GM21423 (cell line): Measurements from ENCODE around the gene FILIP1L.

Experiments used
- ATAC-seq: cut with Tn5 transposase; IDR thresholded peaks from one replicate; pipeline ENCODE4 v1.9.1; 2021; ENCODE audit warnings: mild to moderate bottlenecking, moderate library complexity; ENCODE audit not compliant: unreplicated experiment

FILIP1L gene

DNA sequence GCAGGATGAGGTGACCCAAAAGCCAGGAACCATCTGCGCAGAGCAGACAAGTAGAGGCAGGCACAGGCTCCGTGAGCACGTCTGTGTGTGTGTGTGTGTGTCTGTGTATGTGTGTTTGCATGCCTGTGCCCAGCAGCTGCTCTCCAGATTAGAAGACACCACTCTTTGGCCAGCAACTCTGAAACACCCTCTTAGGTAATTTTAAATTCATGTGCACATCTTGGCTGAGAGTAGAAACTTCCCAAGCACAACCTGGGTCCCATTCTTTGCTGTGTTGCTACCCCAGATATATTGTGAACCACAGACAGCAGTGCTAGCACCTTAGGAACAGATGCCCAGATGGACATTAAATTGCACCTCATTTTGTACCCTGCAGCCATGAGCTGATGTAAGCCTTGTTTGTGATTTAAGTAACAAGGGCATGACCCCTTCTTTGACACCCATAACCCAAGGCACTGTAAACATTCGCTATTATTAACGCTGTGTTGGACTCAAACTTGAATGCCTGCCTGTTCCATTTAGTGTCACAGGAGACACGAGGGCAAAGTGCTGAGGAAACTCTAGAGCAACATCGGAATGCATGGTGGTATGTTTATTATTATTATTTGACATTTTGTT lies at the start of gene FILIP1L:
Gene FILIP1L (minus strand): TSS at position 89 of the 618 bp plus-strand sequence.
- no peak for ATAC-seq

DNA sequence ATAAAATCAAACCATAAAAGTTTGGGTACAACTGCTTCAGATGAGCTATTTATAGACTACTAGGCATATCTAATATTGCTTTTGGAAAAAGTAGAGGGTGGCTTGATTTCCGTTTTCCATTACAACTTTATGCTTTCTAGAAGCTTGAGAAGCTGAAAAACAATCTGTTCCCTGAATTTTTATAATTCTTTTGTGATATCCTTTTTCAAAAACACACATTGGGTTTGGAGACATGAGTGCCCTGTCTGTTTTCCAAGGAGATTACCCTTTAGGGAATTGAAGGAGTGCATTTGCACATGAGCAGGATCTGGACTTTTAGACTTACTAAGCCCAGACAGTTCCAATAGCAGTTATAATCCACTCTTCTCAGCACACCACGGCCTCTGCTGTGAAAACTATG lies 49.5 kb upstream of the FILIP1L start:
- no peak for ATAC-seq

DNA sequence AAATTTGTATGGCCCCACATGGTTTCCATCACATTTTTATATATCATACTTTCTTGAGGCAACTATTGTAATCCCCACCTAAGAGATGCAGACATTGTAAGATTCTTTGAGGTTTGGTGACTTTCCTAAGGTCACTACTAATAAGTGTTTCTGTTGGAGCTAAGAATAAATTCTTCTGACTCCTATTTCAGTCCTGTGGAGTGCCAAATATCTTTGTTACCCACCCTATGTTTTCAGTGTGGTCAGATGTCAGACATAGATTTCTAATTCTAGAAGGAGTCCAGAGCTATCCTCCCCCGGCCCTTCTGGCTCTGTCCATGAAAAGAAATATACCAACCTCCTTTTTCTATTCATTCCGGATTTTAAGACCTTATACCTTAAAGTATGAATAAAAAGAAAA lies 46.2 kb upstream of the FILIP1L start:
- ATAC-seq, result no peak

DNA sequence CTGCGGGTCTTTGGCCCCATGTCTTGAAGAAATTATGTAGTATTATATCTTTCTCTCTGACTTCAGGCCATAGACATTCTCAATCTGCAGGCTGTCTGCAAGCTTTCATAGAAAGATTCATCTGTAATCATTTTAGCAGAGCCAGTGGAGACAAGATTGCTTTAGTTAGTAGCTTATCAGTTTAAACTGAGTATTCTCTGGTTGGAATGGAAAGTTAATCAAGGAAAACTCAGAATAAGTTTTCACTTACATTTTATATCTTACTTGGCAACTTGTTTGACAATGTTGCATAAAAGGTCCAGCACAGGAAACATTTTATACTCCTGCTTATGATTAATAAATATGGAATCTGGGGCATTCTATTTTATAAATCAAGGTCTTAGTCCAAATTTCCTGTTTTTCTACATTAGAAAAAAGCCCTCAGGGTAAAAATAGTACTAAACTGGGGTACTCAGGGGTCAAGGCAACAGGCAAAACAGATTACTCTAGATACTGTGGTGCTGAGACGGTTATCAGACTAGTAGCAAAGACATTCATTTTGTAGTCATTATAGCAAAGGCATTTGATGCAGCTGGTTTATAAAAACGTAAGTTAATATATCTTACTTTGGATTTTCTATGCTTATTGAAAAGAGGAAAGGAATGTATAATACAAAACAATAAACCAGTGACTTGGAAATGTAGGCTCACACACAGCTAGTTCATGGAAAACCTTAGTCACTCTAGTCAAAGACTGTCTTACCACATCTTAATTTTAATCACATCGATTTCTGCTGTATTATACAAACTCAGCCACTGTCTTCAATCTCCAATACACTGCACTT lies 45.2 kb upstream of the FILIP1L start:
- no peak for ATAC-seq

DNA sequence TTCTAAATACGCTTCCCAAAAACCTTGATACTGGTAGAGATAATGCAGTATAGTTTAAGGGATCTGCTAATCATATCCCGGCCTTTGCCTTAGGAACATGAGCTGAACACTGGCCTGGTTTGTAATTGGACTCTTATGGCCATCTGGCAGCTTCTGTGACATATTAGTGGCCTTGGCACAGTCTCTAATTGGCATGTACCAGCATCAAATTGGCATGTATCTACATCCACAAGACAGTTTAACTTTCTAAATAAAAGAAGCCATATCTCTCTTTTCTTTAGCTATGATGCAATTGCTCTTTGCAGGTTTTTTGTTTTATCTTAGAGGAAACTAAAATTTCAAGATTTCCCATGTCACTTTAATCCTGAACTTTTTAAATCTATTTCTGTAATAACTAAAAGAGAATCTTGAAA lies 44.6 kb upstream of the FILIP1L start:
- no peak for ATAC-seq

DNA sequence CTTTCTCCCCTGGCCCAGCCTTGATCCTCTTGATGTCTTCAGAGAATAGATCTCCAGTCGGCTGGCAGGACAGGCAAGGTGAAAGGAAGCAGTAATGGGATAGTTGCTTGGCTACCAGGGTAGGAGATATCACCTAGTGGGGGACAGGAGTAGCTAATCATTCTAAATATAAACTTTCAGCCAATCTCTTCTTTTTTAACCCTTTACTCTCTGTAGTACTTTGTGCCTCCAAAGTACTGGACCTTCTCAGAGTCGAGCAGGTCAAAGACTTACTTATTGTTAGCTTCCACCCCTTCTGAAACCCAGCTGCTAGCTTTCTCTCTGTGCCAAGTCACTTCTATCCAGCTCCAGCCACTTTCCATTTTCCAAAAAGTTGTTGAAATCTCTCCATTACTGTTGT lies 43.4 kb upstream of the FILIP1L start:
- ATAC-seq, result no peak

DNA sequence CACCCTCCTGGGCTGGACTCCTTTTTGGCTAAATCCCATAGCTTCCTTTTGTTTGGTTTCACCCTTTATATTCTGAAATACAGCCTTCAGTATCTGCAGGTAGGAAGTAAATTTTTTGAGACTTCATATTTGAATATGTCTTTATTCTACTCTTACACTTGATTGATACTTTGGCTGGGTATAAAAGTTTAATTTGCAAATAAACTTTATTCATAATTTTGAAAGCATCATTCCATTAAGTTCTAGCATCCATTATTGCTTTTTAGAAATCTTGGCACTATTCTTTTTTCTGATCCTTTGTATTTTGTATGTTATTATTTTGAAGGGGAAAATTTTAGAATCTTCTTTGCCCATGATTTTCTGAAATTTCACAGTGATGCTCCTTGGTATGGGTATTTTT lies 41.3 kb upstream of the FILIP1L start:
- no peak for ATAC-seq

DNA sequence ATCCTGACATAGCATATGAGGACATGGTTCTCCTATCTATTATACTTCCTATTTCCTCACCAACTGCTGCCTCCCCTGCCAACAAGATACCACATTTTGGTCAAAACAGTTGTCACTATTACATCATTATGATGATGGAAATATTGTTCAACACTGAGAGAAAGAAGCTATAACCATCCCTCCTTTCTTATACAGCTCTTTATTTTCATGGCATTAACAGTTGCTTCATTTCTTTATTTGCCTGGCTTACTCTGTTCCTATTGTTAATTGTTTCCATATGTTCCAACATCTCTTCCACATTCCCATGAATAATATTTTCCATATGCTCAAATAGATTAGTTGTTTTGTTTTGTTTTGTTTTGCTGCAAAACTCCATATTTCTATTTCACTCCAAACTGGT lies 40.8 kb upstream of the FILIP1L start:
- ATAC-seq, result no peak

DNA sequence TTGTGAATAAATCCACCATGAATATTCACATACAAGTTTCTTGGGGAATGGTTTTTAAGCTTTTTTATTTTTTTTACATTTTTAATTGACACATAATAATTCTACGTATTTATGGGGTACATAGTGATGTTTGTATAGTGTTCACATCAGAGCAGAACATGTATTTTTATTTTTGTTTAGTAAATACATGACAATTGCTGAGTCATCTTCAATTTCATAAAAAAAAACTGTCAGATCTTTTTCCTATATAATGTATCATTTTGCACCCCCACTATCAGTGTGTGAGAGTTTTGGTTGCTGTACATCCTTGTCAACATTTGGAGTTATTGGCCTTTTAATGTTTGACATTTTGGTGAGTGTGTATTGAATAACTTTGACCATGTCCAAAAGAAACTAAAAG lies 39.9 kb upstream of the FILIP1L start:
- no peak for ATAC-seq

DNA sequence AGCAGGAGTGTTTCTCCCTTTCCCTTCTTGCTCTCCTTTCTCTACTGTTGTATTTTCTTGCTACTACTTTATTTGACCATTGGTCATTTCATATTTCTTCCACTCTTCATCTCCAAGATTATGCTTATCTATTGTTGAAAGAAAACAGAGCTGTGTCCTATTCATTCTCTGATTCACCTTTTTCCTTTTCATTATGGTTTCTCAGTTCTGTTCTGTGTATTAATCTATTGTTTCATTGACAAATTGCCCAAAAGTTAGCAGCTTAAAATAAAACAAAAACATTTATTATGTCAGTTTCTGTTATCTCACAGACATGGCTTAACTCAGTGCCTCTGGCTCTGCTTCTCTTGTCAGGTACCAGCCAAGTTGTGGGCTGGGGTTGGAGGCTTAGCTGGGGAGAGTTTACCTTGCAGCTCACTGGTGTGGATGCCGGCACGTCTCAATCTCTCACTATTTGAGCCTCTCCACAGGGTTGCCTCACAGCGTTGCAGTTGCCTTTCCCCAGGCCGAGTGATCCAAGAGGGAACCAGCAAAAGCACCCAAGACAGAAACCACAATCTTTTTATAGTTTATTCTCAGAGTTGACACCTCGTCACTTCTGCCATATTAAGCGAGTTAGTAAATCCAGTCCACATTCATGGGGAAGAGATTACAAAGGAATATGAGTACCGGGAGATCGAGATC lies 36.9 kb upstream of the FILIP1L start:
- ATAC-seq, result no peak

DNA sequence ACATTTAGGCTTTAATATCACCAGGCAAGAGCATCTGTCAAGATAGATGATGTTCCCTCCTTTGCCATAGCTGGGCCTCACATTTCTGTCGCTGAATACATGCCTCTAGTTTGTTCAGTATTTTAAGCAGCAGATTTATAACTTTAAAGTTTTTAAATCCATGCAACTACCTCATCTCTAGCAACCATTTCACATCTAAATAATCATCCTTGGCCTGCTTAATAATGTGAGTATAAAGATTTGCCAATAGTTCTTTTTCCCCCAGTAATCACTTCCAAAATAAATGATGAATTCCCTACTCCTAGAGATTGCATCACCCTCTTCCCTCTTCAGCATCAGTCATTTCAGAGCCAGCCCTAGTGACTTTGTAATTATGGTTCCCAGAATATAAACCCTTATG lies 36.2 kb upstream of the FILIP1L start:
- no peak for ATAC-seq

DNA sequence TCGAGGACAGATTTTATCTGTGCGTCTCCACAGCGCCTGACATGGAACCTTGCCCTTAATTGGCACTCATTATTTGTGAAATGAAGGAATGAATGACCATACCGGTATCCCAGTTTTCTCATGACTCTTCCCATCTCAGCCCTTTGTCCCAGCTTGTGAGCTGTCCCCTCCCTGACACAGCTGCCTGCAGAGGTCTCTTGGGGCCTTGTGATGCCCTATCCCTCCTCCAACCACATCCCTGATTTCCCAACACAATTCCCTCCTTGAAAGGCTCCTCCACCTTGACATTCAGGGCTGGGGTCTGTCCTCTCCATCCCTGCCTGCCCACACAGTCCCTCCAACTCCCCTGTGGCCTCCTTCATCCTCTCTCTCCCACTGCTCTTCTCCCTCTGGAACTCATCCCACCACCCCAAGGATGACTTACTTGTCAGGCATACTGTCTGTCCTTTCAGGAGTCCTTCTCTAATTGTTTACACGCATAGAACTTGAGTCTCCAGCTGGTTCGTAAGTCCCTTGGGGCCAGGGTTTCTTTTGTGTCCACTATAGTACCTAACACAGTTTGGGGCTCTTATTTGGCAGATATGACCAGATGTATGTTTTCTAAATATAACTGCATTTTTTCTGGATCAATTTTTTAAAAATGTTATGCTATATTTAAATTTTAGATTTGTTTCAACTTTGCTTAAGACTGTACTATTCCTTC lies 35.6 kb upstream of the FILIP1L start:
- ATAC-seq, result no peak

DNA sequence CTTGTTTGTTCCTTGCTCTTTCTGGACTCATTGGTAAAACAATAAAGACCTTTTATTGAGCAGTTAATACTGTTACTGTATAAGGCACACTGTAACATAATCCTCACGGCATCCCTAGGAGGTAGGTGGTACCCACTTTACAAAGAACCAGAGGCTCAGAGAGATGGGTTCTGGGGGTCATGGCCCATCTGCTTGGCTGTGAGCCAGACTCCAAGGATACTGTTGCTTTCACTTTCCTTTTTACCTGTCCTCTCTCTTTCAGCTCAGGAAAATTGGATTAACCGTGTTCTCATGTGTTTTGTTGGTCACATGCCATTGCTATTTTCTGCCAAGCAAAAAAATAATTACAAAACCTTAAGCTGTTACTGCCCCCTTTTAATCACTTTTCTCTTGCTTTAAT lies 34.8 kb upstream of the FILIP1L start:
- no peak for ATAC-seq

DNA sequence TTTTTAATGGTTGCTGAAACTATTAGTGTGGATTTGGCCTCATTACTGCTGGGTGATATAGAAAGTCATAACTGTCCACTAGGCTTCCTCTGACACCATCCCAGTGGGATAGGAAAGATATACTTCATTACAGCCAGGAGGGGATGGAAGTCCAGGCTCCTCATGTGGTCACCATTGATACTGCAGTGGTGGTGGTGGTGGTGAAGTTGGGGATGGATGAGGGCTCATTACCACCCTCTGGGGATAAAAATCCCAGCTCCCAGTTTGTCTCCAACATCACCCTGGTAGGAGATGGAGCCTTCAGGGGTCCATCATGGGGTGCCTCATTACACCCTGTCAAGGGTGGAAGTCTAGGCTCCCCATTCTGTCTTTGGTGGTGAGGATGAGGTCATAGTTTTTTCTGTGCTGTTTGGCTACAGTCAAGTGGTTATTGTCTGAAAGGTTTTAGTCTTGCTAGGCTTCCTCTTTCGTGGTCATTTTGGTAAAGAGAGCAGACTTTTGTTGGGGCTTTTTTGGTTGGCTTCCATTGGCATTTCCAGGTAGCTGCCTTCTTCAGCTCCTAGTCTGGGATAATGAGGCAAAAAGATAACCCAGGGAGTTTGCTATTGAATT lies 30.1 kb upstream of the FILIP1L start:
- ATAC-seq, result peak; percentile 91

DNA sequence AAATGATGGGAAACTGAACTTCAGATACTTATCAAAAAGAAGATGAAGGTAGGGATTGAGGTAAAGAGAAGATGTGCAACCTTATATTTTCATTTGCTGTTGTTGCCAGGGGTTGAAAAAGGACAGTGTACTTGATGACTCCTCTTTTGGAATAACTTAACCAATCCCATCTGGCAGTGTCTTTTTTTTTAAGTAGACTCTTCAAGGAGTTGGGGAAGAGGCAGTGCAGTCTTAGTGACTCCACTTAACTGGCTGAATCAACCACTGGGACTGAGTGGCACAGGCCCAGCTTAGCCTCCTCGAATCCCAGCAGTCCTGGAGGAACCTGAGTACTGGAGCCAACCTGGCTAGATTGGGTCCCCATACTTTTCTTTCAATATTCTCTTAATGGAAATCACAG lies 27.3 kb upstream of the FILIP1L start:
- no peak for ATAC-seq

DNA sequence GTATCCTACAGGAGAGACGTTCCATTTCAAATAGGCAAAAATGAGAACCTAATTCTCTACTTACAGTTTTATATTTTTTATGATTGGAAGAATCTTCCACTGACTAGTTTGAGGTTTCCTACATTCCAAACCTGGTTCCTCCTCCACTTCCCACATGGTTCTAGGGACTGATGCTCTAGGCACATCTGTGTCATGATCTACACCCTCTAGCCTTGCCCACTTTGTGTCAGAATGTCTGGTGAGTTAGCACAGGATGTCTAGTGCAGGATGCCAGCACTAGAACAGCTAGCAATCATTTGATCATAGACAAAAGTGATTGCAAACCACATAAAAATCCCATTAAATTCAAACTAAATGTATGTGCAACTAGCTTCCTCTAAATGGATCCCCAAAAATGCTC lies 26.7 kb upstream of the FILIP1L start:
- no peak for ATAC-seq

DNA sequence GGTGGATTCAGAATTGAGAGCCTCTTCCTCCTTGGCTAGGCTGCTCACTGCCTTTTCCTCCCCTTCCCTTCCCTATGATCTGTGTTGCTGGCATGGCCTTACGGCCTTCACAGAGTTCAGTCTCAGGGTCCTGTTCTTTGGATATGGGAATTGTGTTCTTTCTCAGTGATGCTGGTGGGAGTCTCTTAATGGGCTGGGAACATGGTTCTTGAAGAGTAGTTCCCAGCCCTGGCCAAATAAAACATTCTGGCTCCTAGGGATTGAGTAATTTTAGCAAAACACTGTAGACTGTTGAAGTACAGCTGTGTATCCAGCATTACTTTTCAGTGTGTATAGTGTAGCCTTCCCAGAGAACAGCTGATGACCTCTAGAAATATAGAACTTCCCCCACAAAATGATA lies 22.6 kb upstream of the FILIP1L start:
- ATAC-seq, result no peak

DNA sequence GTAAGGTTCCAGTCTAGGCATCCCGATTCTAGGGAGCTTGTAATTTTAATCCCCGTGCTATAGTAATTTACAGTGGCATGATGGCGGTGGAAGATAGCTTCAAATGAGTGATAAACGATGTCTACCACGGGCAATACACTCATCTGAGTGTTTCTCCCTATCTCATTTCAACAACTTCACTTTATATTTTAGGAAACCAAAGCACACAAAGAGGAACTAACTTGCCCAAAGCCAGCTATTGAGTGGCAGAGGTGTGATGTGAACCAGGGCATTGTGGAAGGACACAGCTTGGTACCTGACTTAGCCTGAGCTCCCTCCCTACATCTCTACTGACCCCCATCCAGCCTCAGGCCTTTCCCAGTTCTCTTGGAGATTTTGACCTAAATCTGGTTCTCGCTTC lies 16.9 kb upstream of the FILIP1L start:
- no peak for ATAC-seq

DNA sequence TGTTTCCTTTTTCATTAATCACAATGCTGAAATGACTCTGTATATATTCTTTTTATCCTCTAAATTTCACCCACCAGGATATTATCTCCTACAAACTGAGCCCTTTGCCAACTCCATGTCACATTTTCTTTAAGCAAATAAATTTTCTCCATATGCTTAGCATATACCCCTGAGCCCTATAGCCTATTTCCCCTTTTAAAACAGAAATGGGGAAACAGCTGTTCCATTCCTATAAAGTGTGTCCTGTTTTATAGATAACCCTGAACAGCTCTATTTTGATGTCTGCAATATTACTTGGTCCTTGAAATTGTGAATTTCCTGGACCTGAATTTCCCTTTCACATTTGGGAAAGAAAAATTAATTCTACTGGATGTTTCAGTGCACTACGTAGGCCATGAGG lies 15.6 kb upstream of the FILIP1L start:
- ATAC-seq, result no peak

DNA sequence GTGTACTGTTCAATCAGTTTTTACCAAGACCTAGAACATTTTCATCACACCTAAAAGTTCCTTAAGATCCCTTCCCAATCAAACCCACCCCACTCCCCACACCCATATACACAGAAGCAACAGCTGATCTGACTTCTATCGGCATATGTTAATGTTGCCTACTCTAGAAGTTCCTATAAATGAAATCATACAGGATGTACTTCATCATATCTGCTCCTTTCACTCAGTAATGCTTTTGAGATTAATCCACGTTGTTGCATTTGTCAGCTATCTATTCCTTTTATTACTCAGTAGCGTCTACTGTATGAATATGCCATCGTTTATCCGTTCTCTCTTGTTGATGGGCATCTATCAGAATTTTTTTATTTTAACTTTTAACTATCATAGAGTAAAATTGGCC lies 14.3 kb upstream of the FILIP1L start:
- no peak for ATAC-seq

DNA sequence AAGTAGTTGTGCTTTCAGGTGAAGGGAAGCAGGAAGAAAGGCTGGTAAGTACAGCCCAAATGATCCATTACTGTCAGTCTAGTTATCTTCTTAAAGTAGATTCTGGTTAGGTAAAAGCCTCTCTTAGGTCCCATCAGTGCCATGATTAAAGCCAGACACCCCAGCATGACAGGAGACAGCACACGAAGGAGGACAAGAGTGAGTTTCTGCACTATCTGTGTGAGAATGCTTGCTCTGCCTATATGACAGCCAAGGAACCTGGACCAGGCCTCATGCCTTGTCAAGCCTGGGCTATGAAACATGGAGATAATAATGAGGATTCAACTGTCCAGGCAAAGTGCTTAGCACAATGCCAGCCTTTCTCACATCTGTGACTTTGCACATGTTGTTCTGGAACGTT lies 13.5 kb upstream of the FILIP1L start:
- no peak for ATAC-seq
